Raji (cell line): Measurements from ENCODE around the gene PSMC3IP.
A peak's percentile ranks its signal among the peaks of the same experiment; 100 is the strongest.

ENCODE experiments used
- POLR2A ChIP-seq: IDR thresholded peaks from 2 replicates; pipeline ENCODE4 v1.6.1; 2011; ENCODE audit warnings: low read depth, low read length, control low read depth; ENCODE audit not compliant: insufficient read depth

The PSMC3IP gene

DNA sequence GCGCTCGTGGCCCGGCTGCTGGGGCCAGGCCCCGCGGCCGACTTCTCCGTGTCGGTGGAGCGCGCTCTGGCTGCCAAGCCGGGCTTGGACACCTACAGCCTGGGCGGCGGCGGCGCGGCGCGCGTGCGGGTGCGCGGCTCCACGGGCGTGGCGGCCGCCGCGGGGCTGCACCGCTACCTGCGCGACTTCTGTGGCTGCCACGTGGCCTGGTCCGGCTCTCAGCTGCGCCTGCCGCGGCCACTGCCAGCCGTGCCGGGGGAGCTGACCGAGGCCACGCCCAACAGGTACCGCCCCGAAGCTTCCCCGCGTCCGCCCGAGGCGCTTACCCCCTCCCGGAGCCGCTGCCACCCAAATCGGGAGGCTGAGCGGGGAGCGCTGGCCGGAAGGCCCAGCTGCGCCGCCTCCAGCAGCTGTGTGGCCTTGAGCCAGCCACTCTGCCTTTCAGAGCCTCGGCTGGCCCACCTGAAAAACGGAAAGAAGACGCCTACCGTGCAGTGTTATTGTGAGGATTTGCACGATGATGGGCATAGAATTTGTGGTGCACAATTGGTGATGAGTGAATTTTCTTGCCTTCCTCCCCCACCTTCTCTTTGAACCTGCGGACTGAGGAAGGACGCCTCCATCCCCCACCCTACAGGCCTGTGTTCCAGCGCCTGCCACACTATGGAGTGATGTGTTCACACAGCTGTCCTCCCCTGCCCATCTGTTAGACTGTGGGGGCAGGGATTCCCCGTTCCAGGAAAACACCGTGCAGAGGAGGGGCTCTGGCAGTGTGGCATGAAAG, 41.0 kb downstream of the PSMC3IP start:
- TF ChIP-seq POLR2A: peak; percentile 25; the same call in 1 of the 2 replicates

DNA sequence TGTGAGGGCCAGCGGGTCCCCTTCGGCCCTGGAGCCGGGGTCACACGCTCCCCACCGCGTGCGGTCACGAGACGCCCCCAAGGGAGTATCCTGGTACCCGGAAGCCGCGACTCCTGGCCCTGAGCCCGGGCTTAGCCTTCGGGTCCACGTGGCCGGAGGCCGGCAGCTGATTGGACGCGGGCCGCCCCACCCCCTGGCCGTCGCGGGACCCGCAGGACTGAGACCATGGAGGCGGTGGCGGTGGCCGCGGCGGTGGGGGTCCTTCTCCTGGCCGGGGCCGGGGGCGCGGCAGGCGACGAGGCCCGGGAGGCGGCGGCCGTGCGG, 41.5 kb downstream of the PSMC3IP start, which contains the start of gene NAGLU:
NAGLU (plus strand) TSS at position 194 of the 324 bp plus-strand sequence; CDS start at position 226, 32 bp downstream.
- peak; percentile 62 for TF ChIP-seq POLR2A

GRCh38 chr17:42535155-42536047, 42.1 kb downstream of the PSMC3IP start:
- TF ChIP-seq POLR2A: no peak; the same call in 1 of the 2 replicates

GRCh38 chr17:42531455-42532354, 45.8 kb downstream of the PSMC3IP start:
- TF ChIP-seq POLR2A: no peak

DNA sequence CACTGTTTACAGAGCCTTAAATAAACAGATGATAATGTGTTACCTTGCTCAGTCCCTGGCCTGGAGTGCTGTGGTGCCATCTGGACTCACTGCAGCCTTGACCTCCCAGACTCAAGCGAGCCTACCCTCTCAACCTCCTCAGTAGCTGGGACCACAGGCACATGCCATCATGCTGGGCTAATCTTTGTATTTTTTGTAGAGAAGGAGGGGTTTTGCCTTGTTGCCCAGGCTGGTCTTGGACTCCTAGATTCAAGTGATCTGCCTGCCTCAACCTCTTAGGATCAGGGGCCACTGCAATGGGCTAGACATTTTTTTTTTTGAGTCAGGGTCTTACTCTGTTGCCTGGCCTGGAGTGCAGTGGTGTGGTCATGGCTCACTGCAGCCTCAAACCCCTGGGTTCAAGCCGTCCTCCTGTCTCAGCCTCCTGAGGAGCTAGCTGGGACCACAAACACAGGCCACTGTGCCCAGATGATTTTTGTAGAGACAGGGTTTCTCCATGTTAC, 46.5 kb downstream of the PSMC3IP start:
- no peak for TF ChIP-seq POLR2A

- TF ChIP-seq POLR2A: no peak
Observed at GRCh38 chr17:42529061-42529460, 48.5 kb downstream of the PSMC3IP start.

DNA sequence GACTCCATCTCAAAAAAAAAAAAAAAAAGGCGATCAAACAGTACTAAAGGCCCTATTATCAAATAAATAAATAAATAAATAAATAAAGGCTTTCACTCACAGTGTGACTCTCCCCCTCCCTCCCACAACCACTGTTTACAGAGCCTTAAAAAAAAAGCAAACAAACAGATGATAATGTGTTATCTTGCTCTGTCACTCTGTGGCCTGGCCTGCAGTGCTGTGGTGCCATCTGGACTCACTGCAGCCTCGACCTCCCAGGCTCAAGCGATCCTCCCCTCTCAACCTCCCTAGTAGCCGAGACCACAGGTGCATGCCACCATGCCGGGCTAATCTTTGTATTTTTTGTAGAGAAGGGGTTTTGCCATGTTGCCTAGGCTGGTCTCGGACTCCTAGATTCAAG, 49.6 kb downstream of the PSMC3IP start:
- TF ChIP-seq POLR2A: no peak

DNA sequence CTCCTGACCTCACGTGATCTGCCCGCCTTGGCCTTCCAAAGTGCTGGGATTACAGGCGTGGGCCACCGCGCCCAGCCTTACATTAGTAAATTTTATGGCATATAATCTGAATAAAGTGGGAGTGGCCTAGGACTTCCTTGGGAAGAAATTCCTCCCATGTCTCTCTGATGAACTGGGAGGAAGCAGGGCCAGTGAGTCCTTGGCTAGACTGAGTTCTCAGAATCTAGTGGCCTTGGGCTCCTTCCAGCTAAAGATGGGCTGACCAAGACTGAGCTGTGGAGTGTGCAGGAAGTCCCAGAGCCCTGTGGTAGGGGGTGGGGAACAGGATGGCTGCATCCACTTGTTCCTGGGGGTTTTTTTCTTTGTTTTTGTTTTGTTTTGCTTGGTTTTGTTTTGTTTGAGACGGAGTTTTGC, 51.5 kb downstream of the PSMC3IP start:
- no peak for TF ChIP-seq POLR2A

- no peak for TF ChIP-seq POLR2A
Observed at GRCh38 chr17:42525221-42525620, 52.3 kb downstream of the PSMC3IP start.

GRCh38 chr17:42522798-42523278, 54.7 kb downstream of the PSMC3IP start:
- no peak for TF ChIP-seq POLR2A
